Articular chondrocyte of knee joint (primary cell): ENCODE measurements around the gene INPP5D. TPM values are rescaled to one million over a fixed set of nuclear protein-coding genes. Genes with fewer than 3 reads are reported as not detected.

Experiments used
- small RNA-seq: library from RNA; depleted of rRNA; stranded (forward); fragments of <200 nt; gene quantifications from one replicate; pipeline ENCODE3, GENCODE V24; 2012
- total RNA-seq: library from RNA; depleted of rRNA; stranded (reverse); fragments of >200 nt; gene quantifications from 2 replicates; pipeline ENCODE4 v1.2.3, GENCODE V29; 2012

The INPP5D gene
- total RNA-seq = 0.13 and 0.22 TPM in 2 replicates

GRCh38 chr2:233059797-233060500 lies at the start of gene INPP5D:
Gene INPP5D, plus strand, starts transcription at chr2:233060342. Its CDS starts 137 bp downstream, at chr2:233060479.

GRCh38 chr2:233013027-233013461 lies 47.1 kb upstream of the INPP5D start, which contains the start of gene NGEF:
Gene NGEF, minus strand, starts transcription at chr2:233013256. Its CDS starts 38,366 bp downstream, at chr2:232974890.

DNA sequence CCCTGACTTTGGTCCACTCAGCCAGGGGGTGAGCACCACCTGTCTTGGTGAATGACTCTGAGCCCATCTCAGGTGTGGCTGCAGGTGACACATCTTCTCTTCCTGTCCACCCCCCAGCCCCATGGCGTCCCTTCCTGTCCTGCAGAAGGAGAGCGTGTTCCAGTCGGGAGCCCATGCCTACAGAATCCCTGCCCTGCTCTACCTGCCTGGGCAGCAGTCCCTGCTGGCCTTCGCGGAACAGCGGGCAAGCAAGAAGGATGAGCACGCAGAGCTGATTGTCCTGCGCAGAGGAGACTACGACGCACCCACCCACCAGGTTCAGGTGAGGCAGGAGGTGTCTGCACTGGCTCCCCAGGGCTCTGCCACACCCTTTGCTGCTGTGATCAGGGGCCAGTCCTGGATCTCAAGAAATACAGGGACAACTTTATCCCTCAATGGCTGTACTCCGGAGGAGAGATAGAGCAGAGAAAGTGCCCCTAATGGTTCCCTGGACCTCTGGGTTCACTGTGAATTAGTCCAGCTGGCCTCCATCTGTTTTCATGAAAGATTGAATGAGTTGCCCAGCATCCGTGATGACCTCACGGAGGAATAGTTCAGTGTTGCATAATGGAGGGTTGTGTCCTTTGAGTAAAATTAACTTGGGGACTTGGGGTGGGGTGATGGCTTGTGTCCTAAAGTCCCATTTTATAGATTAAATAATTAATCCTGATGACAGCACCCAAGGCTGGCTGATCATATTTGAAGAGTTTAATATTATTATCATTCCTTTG lies 27.4 kb upstream of the INPP5D start, which contains the start of gene NEU2:
TSS of gene NEU2 (plus strand) at position 122 of the 770 bp plus-strand sequence. CDS start at position 122, 0 bp downstream.

GRCh38 chr2:233251306-233252116 lies 191.4 kb downstream of the INPP5D start, which contains the start of gene ATG16L1:
Gene ATG16L1, plus strand, starts transcription at chr2:233251673. Its CDS starts 155 bp downstream, at chr2:233251828.

Small RNAs within 50 kb of the gene (small RNA-seq; reads per million reads assigned to genes)
- not detected for gene RN7SL32P

Other genes with a start within 250 kb of the INPP5D start
- gene SNORC, start 190.1 kb upstream of the INPP5D start, total RNA-seq = 0.65 and 1.2 TPM in 2 replicates
- 8.4 and 9.9 TPM in 2 replicates for gene NGEF, start 47.1 kb upstream of the INPP5D start, total RNA-seq
- gene NEU2, start 27.7 kb upstream of the INPP5D start, total RNA-seq = not detected in 2 replicates
- 25.1 and 29.5 TPM in 2 replicates for gene ATG16L1, start 191.3 kb downstream of the INPP5D start, total RNA-seq
- gene SAG, start 247.5 kb downstream of the INPP5D start, total RNA-seq = not detected in 2 replicates